GM11168 (cell line): ENCODE data around the gene TTC33.

Source experiments
- in situ Hi-C: fragments of 300-500 bp; cut with MboI; formaldehyde crosslinking; loops from one replicate; pipeline ENCODE4 v1.12.0; 2022; ENCODE audit warnings: low sequenced_read_pairs; ENCODE audit not compliant: unreplicated experiment

TTC33 gene

DNA sequence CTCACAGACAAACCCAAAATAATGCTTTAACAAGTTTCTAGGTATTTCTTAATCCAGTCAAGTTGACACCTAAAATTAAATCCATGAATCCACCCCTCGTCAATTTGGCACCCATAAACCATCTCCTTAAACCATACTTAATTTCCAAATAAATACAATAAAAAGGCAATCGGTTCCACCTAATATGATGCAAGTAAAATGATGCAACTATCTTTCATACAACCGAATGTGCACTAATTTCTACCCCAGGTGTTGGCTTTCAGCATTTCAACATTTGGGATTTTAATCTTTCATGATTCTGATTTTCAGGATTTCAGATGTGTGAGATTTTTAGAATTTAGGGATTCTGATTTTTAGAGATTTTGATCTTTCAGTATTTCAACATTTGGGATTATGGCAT, 25.1 kb upstream of the TTC33 start:
- in situ Hi-C loops = no loop called here

- in situ Hi-C loops = no loop called here
Observed at GRCh38 chr5:40780199-40780598, 24.4 kb upstream of the TTC33 start.

GRCh38 chr5:40779561-40779960, 23.8 kb upstream of the TTC33 start:
- in situ Hi-C loops = no loop called here

- in situ Hi-C loops = no loop called here
Observed at GRCh38 chr5:40778133-40778532, 22.4 kb upstream of the TTC33 start.

GRCh38 chr5:40776658-40776977, 20.9 kb upstream of the TTC33 start:
- in situ Hi-C loops = no loop called here

DNA sequence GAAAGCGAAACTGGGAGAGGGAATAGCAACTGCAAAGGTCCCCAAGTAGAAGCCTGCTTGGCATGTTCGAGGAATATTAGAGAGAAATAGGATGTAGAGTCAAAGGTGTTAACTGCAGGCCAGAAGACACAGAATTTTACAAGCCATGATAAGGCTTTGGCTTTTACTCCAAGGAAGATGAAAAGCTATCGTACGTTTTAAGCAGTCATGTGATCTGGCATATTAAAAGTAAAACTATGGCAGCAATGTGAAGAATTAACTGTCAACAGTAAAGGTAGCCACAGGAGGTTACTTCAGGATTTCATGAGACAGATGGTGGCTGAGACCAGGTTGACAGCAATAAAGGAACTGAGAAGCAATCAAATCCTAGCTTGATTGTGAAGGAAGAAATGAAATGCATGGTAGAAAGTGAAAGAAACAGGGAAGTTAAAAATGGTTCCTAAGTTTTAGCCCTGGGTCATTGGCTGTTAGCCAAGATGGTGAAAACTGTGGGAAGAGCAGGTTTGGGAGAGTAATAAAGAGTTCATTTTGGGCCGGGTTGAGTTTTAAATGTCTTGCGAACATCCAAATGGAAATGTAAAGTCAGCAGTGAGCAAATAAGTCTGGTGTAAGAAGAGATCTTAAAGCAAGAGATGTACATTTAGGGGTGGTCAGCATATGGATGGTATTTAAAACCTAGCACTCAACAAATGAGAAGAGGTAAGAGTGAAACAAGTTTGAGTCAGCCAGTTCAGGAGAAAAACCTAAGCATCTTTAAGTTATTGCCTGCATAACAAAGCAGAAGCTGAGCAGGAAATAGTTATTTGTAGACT, 20.3 kb upstream of the TTC33 start:
- in situ Hi-C loops = no loop called here

DNA sequence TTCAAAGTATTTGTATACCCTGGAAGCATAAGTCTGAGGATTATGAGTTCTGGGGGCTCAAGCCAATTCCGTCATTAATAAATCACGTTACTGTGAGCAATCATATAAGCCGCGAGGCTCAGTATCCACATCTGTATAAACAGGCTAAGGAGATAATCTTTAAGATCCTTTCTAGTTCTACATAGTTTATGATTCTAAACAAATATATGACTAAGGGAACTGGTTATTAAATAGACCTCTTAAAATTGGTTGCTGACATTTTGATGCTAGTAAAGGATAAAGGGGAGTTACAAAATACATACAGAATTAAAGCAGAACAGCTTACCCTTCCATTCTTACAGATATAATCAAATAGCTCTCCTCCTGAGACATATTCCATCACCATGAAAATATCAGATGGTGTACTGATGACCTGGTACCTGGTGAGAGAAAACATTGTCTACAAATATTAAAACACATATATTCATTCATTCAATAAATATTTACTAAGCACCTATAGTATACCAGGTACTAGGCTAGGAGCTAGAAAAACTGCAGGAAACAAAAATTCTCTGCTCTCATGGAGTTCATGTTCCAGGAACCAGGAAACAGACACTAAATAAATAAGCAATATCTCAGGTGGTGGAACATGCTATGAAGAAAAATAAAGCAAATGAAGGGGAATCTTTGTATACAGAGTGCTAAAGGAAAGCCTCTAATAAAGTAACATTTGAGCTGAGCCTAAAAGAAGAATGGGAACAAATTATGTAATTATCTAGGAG, 19.5 kb upstream of the TTC33 start:
- in situ Hi-C loops = no loop called here

DNA sequence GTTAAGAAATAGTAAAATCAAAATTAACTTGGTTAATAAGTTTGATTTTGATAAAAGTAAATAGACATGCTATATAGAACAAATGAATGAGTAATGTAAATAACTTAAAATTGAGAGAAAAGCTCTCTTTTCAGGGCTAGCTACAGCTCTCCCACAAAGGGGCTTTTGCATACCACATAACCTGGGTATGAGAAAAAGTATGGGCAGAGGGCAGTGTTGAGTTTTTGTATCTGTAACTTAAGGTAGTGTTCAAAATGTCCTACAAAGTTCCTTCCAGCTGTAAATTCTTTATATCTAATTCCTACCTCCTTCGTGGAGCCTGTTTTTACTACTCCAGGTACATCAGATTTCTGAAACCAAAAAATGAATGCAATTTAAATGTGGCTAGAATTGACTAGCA, 18.9 kb upstream of the TTC33 start:
- in situ Hi-C loops = no loop called here

GRCh38 chr5:40770764-40771163, 15.0 kb upstream of the TTC33 start:
- in situ Hi-C loops = no loop called here

- in situ Hi-C loops = no loop called here
Observed at GRCh38 chr5:40762705-40763104, 6.9 kb upstream of the TTC33 start.

DNA sequence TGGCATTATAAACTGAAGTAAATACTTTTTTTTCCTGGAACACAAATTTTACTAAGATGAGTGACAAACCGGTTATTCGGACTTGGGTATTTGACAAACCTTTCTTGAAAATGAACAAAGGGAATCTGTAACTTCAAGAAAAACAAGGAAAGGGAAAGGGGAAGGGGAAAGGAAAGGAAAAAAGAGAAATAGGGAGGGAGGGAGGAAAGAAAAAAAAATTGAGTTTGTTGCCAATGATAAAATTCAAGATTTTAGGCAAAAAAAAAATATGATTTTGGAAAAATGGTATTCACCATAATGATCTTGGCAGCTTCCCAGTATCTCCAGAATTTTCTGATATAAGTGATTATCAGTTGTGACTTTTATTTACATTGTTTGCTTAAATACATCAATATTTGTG, 1.6 kb upstream of the TTC33 start:
- in situ Hi-C loops = no loop called here

DNA sequence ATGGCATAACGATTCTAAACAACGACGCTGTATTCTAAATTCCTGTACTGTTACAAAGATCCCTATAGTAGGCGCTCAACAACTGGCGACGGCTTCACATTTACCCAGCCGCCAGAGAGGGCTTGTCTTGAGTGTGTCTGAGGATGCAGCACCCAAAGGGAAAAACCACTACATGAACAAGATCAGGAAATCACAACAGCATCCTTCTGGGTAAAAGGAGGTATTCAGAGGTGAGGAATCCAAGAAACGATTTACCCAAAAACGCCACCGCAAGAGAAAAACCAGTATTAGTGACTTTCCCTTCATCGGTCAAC, 711 bp downstream of the TTC33 start:
- in situ Hi-C loops = no loop called here

DNA sequence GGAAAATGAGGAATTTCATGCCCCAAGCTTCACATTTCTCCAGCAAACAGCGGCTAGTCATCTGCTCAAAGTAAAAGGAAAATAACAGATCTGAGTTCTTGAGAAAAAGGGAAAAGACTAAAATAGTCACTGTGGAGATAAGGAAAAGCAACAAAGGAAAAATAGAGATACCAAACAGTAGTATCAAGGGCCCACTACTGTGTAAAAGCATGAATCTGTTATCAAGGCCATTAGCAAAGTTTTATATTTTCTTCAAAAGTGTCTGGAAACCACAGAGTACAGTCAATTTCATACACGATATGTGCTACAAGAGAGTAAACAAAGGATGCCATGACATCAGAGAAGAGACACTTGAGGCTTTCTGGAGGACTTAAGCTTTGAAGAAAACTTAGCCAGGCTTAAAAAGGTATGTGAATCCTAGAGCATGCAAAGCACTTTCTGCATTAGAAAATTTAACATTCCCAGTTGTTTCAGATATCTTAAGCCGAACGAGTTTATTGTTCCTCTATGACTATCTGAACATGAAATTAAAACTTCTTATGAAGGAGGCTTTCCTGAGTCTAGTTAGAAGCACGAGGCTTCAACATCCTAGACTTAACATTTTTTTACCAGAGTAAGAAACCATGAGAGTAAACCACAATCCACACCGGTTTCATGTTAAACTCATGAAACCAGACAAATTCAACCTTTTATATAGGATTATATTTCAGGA, 1.2 kb downstream of the TTC33 start:
- in situ Hi-C loops = no loop called here

DNA sequence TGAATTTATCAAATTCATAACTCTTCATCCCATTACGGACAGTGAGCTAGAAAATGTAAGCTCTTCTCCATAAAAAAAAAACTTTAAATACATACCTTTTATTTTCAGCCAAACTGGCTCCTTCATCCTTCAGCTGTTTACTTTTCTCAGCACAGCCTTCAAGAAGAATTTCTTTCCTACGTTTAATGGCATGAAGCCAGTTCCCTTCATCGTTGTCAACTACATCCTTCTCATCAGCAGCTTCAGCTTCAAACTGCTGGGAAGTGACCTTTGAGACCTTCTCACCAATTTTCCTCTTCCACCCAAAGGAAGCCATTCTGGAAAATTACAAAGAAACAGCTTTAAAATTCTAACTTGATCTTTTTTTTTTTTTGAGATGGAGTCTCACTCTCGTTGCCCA, 9.1 kb downstream of the TTC33 start:
- in situ Hi-C loops = no loop called here

- in situ Hi-C loops = no loop called here
Observed at GRCh38 chr5:40743771-40744170, 12.0 kb downstream of the TTC33 start.

DNA sequence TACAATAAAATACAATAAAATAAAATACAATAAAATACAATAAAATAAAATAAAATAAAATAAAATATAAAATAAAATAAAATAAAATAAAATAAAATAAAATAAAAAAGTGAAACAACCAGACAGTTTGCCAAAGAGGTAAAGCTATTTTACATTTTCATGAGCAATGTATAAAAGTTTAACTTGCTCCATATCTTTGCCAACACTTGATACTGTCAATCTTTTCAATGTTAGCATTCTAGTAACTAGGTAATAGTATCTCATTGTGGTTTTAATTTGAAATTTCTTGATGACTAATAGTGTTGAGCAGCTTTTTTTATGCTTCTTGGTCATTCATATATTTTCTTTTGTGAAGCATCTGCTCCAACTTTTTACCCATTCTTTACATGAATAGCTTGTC, 17.3 kb downstream of the TTC33 start:
- in situ Hi-C loops = no loop called here

DNA sequence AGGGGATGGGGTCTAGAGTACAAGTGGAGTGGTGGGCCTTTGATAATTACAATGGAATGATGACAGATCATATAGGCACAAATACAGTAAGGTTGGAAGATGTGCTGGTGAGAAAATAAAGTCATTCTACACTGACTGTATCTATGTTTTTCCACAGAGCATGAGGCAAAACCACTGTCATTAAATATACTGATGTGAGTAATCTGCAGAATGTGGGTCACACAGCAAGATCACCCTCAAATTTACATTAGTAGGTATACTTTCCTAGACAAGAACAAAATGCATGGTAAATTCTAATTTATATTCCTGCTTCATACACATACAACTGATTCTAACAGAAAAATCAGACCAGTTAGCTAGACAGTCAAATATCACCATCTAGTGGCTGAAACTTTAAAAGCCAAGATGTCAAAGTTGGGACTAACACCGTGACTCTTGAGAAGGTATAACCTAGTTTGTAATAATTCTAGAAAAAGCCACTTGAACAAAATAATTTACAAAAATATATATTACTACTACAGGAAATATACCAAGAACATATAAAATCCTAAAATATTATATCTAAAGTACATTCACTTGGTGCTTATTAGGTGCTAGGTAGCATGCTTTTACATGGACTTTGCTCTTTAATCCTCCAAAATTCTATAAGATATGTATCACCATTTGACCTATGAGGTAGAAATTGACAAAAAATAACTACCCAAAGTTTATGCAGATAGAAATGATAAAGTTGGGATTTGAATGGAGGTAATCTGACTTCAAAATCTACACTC, 19.5 kb downstream of the TTC33 start:
- in situ Hi-C loops = no loop called here

GRCh38 chr5:40735609-40736008, 20.2 kb downstream of the TTC33 start:
- in situ Hi-C loops = no loop called here

DNA sequence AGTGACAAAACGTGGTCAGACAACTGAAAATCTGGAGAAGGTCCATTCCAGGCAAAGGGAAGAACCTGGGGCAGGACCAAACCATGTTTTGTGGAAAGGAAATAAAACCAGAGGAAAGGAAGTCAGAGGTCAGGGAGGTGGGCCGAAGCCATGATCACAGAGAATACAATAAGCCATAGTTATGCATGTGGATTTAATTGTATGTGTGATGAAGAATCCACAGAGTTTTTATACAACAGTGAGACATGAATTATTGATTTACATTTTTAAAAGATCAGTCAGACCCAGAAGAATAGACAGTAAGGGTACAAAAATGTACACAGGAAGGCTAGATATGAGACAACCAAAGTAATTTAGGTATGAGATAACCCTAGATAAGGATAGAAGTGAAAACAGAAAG, 20.8 kb downstream of the TTC33 start:
- in situ Hi-C loops = no loop called here

DNA sequence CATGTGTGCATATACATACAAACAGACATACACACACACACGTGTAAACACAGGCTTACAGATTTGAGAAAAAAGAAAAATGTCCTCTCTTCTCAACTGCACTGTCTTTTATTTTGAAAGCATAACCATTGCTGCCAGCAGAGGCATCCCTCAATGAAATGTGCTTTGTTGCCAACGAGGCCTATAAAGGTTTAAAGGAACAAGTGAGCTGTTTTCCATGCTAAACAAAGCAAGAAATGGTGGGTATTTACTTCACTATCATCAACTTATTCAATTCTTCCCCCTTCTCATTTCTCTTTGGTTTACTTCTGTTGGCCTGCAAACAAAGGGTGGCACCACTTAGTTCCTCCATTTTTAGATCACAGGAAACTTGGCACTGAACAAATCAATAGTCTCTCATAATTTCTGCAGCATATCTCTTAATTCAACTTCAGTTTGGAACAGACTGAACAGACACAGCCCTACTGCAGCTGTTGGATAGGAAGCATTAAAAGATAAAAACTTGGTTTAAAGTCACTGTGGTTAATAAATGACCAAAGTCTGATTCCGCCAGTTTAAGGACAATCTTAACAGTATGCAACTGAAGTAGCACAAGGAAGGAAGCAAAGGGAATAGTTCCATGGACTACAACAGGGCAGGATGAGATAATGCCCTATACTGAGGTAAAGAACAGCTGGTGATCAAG, 21.7 kb downstream of the TTC33 start:
- in situ Hi-C loops = no loop called here
